Measurements from ENCODE around the gene CUL1. TPM values are rescaled to one million over a fixed set of nuclear protein-coding genes. Genes with fewer than 3 reads are reported as not detected.

The CUL1 gene
- total RNA-seq, 1 donor from 2014 or later = 57.2 TPM

DNA sequence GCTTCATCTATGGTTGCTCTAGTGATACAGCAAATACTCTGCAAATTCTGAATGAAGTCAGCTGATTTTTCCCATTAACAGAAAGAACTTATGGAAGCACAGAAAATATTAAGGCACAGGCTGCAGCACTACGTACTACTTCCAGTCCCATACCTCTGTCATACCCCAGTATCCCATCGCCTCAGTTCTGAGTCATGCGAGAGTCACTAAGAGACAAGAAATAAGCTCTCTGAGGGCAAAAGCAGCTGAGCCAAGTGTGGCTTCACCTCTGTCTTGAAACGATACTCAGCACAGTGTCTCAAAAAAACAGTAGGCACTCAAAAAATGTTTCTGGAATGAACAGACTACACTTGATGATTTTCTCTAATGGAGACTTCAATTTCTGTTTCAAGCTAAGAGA lies 137.2 kb downstream of the CUL1 start:
- intact Hi-C loops (cut with micrococcal nuclease) = no loop called here

DNA sequence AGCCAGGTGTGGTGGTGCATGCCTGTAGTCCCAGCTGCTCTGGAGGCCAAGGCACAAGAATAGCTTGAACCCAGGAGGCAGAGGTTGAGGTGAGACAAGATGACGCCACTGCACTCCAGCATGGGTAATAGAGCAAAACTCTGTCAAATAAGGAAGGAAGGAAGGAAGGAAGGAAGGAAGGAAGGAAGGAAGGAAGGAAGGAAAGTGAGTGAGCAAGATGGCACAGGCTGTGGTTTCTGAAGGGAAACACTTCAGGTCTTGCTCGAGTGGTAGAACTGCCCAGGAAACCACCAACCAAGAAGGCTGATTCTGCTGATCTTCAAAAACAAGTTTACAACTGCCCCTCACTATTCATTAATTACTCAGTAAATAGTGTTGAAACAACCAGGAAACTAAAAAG lies 140.2 kb downstream of the CUL1 start:
- intact Hi-C loops (cut with micrococcal nuclease) = no loop called here

DNA sequence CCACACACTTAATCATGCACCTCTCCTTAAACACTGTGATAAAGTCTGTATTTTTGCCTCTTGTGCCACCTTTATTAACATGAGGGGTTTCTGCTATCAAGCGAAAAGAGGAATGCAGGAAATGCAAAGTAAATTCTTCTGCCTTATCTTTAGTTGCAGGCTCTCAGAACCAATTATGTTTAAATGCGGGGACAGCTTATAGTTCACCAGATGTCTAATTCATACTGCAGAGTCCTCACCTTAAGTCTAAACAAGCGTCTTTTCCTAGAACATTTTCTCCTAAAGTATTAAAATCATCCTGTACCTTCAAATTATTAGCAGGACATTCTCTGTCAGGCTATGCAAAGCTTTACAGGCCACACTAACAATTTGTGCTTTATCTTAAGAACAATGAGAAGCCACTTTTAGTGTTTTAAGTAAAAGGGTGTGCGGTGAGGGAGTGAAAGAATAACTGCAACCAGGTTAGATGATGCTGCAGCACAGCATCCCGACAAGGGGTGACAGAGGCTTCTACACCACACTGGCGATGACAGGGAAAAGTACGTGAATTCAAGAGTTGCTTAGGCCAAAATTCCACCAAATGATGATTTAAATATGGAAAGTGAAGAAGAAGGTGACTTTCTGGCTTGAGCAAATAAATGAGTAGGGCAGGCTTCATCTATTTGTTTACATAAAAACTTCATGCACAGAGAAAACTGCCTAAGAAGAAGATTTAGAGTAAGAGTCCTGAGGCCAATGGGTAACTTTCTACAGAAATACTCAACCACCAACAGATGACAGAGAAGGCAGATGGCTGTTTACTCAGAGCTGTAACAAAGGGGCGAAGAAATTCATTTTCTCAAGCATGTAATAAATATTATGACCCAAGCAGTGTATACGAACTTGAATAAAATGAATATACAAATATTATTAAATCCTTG lies 149.4 kb downstream of the CUL1 start:
- intact Hi-C loops (cut with micrococcal nuclease) = loop anchor here (10.0 kb wide), 1 partner anchor 143 kb away; no protein-coding TSS in a partner anchor

- intact Hi-C loops (cut with micrococcal nuclease) = loop anchor here (10.0 kb wide), 2 partner anchors 145 to 345 kb away; no protein-coding TSS in a partner anchor
These were observed 150.8 kb downstream of the CUL1 start for GRCh38 chr7:148849393-148850098.

GRCh38 chr7:148850564-148850963 lies 151.9 kb downstream of the CUL1 start:
- intact Hi-C loops (cut with micrococcal nuclease) = loop anchor here (10.0 kb wide), 1 partner anchor 346 kb away; no protein-coding TSS in a partner anchor

Other genes with a start within 250 kb of the CUL1 start
- gene C7orf33, start 108.1 kb upstream of the CUL1 start, total RNA-seq = not detected in 2 replicates
- gene EZH2, start 185.4 kb downstream of the CUL1 start, total RNA-seq = 92.5 and 100.0 TPM in 2 replicates